ENCODE data around the gene SSR1.

SSR1 gene

DNA sequence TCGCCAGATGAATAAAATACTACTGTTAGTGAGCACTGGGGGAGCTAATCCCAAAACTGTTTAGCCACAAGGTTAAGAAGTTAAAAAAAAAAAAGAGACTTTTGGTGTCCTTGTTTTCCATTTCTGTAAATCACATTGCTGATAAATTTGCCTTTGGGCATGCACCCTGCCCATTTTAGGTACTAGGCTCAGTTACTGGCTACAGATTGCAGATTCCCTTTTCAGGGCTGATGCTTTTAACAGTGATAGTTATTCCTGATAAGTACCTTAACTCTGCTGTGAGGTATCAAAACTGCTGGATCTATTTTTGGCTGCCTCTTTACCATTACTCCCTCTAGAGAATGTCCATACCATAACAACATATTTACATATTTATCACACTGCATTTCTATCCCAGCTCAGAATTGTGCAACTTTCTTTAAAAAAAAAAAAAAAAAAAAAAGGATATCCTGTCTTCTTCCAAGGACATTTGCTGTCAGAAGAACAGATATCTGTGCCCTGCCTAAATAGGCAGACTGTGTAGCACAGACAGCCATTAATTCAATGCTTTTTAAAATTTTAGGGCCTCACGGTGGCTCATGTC, 94.5 kb downstream of the SSR1 start:
- in situ Hi-C loops (cut with MboI; ENCODE audit: low sequenced_read_pairs): no loop called here

All from HL-60/S4 treated with phorbol 12-myristate 13-acetate at 8.2 ng/mL for 4 days and 3 days (cell line).